ENCODE results near the gene NHLH1. TPM values are rescaled to one million over a fixed set of nuclear protein-coding genes. Genes with fewer than 3 reads are reported as not detected.
"Not testable (repeated sequence)": the region's sequence is repeated elsewhere in the genome, so short reads cannot be mapped to it uniquely, and the experiment has no call there.

The NHLH1 gene
- total RNA-seq, 1 experiment from 2014 or later, result 0.18 TPM

DNA sequence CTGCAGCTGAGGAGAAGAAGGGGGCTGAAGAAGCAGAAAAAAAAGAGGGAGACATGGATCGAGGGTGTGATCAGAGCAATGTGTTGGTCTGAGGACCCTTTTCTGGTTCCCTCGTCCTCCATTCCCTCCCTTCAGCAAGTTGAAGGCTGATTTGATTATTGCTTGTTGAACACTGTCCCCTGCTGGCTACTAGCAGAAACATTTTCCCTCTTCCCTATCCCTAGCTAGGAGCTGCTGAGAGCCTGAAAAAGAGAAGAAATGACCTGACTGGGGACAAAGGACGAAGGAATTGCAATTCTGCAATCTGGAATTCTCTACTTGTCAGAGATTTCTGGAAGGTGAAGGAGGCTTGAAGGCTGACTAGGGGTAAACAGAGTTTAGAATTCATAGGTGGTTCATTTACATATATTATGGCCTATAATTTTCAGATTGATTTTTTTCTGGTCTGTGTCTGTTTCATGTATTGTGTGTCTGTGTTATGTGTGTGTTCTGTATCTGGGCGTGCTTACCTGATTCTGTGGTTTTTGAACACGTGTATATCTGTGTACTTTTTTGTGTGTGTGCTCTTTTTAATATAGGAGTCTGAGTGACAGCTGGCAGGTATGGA, 9.8 kb downstream of the NHLH1 start:
- Histone ChIP-seq H3K27ac (ENCODE audit: low read length) (no peak overlapping the region), H3K9me3 (ENCODE audit: control insufficient read depth, insufficient read depth, low read depth, low read length) (no peaks in the 10 kb centered on the region), H3K27me3 (ENCODE audit: control insufficient read depth, insufficient read depth, low read length) (no peaks in the 10 kb centered on the region), H3K4me3 (ENCODE audit: low read depth in 2 of 2, low read length in 2 of 2) (no peak overlapping the region), H3K36me3 (ENCODE audit: control insufficient read depth, insufficient read depth, low read length) (no peaks in the 10 kb centered on the region), H3K4me1 (ENCODE audit: control insufficient read depth, insufficient read depth, low read length) (no peaks in the 10 kb centered on the region)
- no TSS peak for BruUV-seq (replicated peaks)
- in situ Hi-C loops (cut with HindIII; ENCODE audit: low pct_unique_long_range_greater_than_20kb, low sequenced_read_pairs), result no loop called here
- POLR2A ChIA-PET, result no interaction called here
- CTCF ChIA-PET, result interaction anchor here (1.0 to 1.5 kb wide), 7 partner anchors 18 to 273 kb away, joined by 3 to 8 read pairs (median 4); no protein-coding TSS in a partner anchor
- TF ChIP-seq TCF7L2 (IDR thresholded peaks at IDR 0.05; ENCODE audit: low read depth, low read length), result no peak
- TF ChIP-seq, protein P1, sequence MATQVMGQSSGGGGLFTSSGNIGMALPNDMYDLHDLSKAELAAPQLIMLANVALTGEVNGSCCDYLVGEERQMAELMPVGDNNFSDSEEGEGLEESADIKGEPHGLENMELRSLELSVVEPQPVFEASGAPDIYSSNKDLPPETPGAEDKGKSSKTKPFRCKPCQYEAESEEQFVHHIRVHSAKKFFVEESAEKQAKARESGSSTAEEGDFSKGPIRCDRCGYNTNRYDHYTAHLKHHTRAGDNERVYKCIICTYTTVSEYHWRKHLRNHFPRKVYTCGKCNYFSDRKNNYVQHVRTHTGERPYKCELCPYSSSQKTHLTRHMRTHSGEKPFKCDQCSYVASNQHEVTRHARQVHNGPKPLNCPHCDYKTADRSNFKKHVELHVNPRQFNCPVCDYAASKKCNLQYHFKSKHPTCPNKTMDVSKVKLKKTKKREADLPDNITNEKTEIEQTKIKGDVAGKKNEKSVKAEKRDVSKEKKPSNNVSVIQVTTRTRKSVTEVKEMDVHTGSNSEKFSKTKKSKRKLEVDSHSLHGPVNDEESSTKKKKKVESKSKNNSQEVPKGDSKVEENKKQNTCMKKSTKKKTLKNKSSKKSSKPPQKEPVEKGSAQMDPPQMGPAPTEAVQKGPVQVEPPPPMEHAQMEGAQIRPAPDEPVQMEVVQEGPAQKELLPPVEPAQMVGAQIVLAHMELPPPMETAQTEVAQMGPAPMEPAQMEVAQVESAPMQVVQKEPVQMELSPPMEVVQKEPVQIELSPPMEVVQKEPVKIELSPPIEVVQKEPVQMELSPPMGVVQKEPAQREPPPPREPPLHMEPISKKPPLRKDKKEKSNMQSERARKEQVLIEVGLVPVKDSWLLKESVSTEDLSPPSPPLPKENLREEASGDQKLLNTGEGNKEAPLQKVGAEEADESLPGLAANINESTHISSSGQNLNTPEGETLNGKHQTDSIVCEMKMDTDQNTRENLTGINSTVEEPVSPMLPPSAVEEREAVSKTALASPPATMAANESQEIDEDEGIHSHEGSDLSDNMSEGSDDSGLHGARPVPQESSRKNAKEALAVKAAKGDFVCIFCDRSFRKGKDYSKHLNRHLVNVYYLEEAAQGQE (IDR thresholded peaks at IDR 0.05; ENCODE audit: insufficient read depth in 1 of 2, low read depth in 2 of 2, low read length in 1 of 2), result no peak
- no peak for TF ChIP-seq POLR2AphosphoS5 (IDR thresholded peaks at IDR 0.05; ENCODE audit: low read depth, low read length)
- TF ChIP-seq, protein P2, sequence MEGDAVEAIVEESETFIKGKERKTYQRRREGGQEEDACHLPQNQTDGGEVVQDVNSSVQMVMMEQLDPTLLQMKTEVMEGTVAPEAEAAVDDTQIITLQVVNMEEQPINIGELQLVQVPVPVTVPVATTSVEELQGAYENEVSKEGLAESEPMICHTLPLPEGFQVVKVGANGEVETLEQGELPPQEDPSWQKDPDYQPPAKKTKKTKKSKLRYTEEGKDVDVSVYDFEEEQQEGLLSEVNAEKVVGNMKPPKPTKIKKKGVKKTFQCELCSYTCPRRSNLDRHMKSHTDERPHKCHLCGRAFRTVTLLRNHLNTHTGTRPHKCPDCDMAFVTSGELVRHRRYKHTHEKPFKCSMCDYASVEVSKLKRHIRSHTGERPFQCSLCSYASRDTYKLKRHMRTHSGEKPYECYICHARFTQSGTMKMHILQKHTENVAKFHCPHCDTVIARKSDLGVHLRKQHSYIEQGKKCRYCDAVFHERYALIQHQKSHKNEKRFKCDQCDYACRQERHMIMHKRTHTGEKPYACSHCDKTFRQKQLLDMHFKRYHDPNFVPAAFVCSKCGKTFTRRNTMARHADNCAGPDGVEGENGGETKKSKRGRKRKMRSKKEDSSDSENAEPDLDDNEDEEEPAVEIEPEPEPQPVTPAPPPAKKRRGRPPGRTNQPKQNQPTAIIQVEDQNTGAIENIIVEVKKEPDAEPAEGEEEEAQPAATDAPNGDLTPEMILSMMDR (IDR thresholded peaks at IDR 0.05), result peak; percentile 97
- TF ChIP-seq SIN3A (IDR thresholded peaks at IDR 0.05; ENCODE audit: borderline replicate concordance, insufficient read depth, low read depth, low read length), result no peak
- ATAC-seq (peak; percentile 87), DNase-seq (ENCODE audit: low read depth, low spot score) (peak; percentile 63)
- intact Hi-C loops (cut with micrococcal nuclease; ENCODE audit: unreplicated experiment), result loop anchor here (2.0 kb wide), 1 partner anchor 276 kb away; no protein-coding TSS in a partner anchor

DNA sequence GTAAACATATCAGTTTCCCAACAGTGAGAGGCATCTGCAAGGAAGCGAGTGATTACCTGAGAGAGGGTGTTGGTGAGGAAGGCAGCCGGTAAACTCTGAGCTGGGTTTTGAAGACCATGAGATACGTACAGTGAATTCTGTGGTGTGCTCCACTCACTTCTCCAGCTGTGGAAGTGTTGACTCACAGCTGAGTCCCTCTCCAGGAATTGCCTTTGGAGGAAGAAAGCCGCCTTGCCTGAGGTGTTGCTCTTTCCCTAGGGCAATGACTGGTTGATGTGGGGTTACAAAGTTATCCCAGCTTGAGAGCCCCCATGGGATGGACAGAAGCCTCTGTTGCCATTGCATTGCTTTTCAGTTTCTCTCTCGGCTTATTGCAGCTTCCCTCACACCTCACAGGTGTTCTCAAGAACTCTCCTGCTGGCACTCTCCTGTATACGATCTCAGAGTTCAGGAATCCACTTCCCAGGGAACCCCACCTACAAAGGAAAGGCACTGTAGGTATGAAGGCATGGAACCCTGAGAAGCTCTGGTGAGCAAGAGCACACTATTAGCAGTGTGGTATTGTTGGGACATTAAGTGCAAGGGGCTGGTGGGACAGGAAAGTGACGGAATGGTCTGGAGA, 10.8 kb downstream of the NHLH1 start:
- ATAC-seq (no peak), DNase-seq (ENCODE audit: low read depth, low spot score) (no peak)
- Histone ChIP-seq H3K9me3 (ENCODE audit: control insufficient read depth, insufficient read depth, low read depth, low read length) (no peaks in the 10 kb centered on the region), H3K36me3 (ENCODE audit: control insufficient read depth, insufficient read depth, low read length) (no peaks in the 10 kb centered on the region), H3K27ac (ENCODE audit: low read length) (no peak overlapping the region), H3K4me3 (ENCODE audit: low read depth in 2 of 2, low read length in 2 of 2) (no peak overlapping the region), H3K4me1 (ENCODE audit: control insufficient read depth, insufficient read depth, low read length) (no peaks in the 10 kb centered on the region), H3K27me3 (ENCODE audit: control insufficient read depth, insufficient read depth, low read length) (no peaks in the 10 kb centered on the region)
- no TSS peak for BruUV-seq (replicated peaks)
- intact Hi-C loops (cut with micrococcal nuclease; ENCODE audit: unreplicated experiment), result loop anchor here (2.0 kb wide), 1 partner anchor 277 kb away; no protein-coding TSS in a partner anchor
- ChIA-PET CTCF (interaction anchor here (1.2 kb wide), 2 partner anchors 26 to 275 kb away, joined by 3 to 5 read pairs; no protein-coding TSS in a partner anchor), POLR2A (no interaction called here)
- TF ChIP-seq, protein P2 (IDR thresholded peaks at IDR 0.05), result no peak
- TF ChIP-seq, protein P1 (IDR thresholded peaks at IDR 0.05; ENCODE audit: insufficient read depth in 1 of 2, low read depth in 2 of 2, low read length in 1 of 2), result no peak
- TF ChIP-seq SIN3A (IDR thresholded peaks at IDR 0.05; ENCODE audit: borderline replicate concordance, insufficient read depth, low read depth, low read length), result no peak
- no peak for TF ChIP-seq POLR2AphosphoS5 (IDR thresholded peaks at IDR 0.05; ENCODE audit: low read depth, low read length)
- no peak for TF ChIP-seq TCF7L2 (IDR thresholded peaks at IDR 0.05; ENCODE audit: low read depth, low read length)
- in situ Hi-C loops (cut with HindIII; ENCODE audit: low pct_unique_long_range_greater_than_20kb, low sequenced_read_pairs), result no loop called here

DNA sequence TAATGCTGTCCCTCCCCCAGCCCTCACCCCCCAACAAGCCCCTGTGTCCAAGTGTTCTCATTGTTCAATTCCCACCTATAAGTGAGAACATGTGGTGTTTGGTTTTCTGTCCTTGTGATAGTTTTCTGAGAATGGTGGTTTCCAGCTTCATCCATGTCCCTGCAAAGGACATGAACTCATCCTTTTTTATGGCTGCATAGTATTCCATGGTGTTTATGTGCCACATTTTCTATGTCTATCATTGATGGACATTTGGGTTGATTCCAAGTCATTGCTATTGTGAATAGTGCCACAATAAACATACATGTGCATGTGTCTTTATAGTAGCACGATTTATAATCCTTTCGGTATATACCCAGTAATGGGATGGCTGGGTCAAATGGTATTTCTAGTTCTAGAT, 17.9 kb downstream of the NHLH1 start:
- H3K27me3 ChIP-seq (ENCODE audit: control insufficient read depth, insufficient read depth, low read length); DNase-seq (ENCODE audit: low read depth, low spot score); H3K36me3 ChIP-seq (ENCODE audit: control insufficient read depth, insufficient read depth, low read length); in situ Hi-C loops (cut with HindIII; ENCODE audit: low pct_unique_long_range_greater_than_20kb, low sequenced_read_pairs); BruUV-seq (replicated peaks); CTCF ChIA-PET; H3K9me3 ChIP-seq (ENCODE audit: control insufficient read depth, insufficient read depth, low read depth, low read length); H3K27ac ChIP-seq (ENCODE audit: low read length); intact Hi-C loops (cut with micrococcal nuclease; ENCODE audit: unreplicated experiment); ATAC-seq; H3K4me3 ChIP-seq (ENCODE audit: low read depth in 2 of 2, low read length in 2 of 2); H3K4me1 ChIP-seq (ENCODE audit: control insufficient read depth, insufficient read depth, low read length); POLR2A ChIA-PET: not testable (repeated sequence)

Data from Panc1 (cell line).